Sigmoid colon (tissue), 4 donors: ENCODE data around the gene SEMA7A.

ENCODE experiments used
- EP300 ChIP-seq, 4 donors: sonication (generic); formaldehyde crosslinking; IDR thresholded peaks; one replicate each; pipeline ENCODE4 v1.6.1; 2017; ENCODE audit warnings: antibody characterized with exemption in 4 of 4
- POLR2A ChIP-seq, 2 donors: fragments of 450-650 bp; IDR thresholded peaks; one replicate each; pipeline ENCODE4 v1.6.1; 2016; ENCODE audit warnings: antibody characterized with exemption in 2 of 2, mild to moderate bottlenecking in 2 of 2, moderate library complexity in 2 of 2
- POLR2AphosphoS5 ChIP-seq, 4 donors: sonication (generic); formaldehyde crosslinking; IDR thresholded peaks; one replicate each; pipeline ENCODE4 v1.6.1; 2017; ENCODE audit warnings: antibody characterized with exemption in 4 of 4
- TF ChIP-seq, protein P1 (sequence below), 4 experiments: fragments of 450-650 bp in 3 of 4; fragments of 200-600 bp in 1 of 4; IDR thresholded peaks; one replicate each; pipeline ENCODE4 v1.5.1; 2016 to 2019; ENCODE audit warnings: antibody characterized with exemption in 4 of 4, mild to moderate bottlenecking in 3 of 4, moderate library complexity in 2 of 4

DNA sequence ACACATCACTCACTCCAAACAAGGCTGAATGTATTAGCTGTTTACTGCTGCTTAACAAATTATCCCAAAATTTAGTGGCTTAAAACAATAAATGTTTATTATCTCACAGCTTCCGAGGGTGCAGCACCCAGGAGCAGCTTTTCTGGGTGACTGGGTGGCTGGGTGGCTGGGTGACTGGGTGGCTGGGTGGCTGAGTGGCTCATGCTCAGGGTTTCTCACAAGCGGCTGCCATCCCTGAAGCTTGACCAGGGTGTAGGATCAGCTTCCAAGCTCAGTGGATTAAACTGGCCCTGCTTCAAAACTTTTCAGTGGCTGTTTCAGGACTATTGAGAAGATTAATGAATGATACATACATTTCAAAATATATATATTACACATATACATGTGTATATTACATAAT lies 64.0 kb downstream of the SEMA7A start:
- TF ChIP-seq, protein P1, sequence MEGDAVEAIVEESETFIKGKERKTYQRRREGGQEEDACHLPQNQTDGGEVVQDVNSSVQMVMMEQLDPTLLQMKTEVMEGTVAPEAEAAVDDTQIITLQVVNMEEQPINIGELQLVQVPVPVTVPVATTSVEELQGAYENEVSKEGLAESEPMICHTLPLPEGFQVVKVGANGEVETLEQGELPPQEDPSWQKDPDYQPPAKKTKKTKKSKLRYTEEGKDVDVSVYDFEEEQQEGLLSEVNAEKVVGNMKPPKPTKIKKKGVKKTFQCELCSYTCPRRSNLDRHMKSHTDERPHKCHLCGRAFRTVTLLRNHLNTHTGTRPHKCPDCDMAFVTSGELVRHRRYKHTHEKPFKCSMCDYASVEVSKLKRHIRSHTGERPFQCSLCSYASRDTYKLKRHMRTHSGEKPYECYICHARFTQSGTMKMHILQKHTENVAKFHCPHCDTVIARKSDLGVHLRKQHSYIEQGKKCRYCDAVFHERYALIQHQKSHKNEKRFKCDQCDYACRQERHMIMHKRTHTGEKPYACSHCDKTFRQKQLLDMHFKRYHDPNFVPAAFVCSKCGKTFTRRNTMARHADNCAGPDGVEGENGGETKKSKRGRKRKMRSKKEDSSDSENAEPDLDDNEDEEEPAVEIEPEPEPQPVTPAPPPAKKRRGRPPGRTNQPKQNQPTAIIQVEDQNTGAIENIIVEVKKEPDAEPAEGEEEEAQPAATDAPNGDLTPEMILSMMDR (IDR thresholded peaks at IDR 0.05): no peak
- TF ChIP-seq EP300 (IDR thresholded peaks at IDR 0.05) (no peak), POLR2A (IDR thresholded peaks at IDR 0.05) (no peak), POLR2AphosphoS5 (IDR thresholded peaks at IDR 0.05) (no peak)
